ENCODE results near the gene MRPS22.

Gene MRPS22

GRCh38 chr3:139304383-139304782, 39.4 kb upstream of the MRPS22 start:
- POLR2A ChIA-PET = no interaction called here
- CTCF ChIA-PET = no interaction called here
- no peak for DNase-seq (ENCODE audit: extremely low spot score)
- no peak for TF ChIP-seq L3MBTL2 (conservative IDR thresholded peaks at IDR 0.05)
- TF ChIP-seq SP1 (IDR thresholded peaks at IDR 0.05) = no peak
- no peak for TF ChIP-seq HDGF (IDR thresholded peaks at IDR 0.05; ENCODE audit: borderline replicate concordance)
- TF ChIP-seq ZNF384 (IDR thresholded peaks at IDR 0.05) = no peak
- TF ChIP-seq FOXK2 (IDR thresholded peaks at IDR 0.05) = no peak
- TF ChIP-seq TARDBP (IDR thresholded peaks at IDR 0.05) = no peak
- no peak for TF ChIP-seq BHLHE40 (IDR thresholded peaks at IDR 0.05; ENCODE audit: borderline replicate concordance)
- no peak for TF ChIP-seq FOXM1 (IDR thresholded peaks at IDR 0.05; ENCODE audit: borderline replicate concordance)
- TF ChIP-seq ELF4 (IDR thresholded peaks at IDR 0.05) = no peak
- TF ChIP-seq ARNT (IDR thresholded peaks at IDR 0.05) = no peak
- TF ChIP-seq LEF1 (IDR thresholded peaks at IDR 0.05; ENCODE audit: borderline replicate concordance) = no peak
- no peak for TF ChIP-seq FOXA1 (IDR thresholded peaks at IDR 0.05)
- TF ChIP-seq SUZ12 (IDR thresholded peaks at IDR 0.05) = no peak
- no peak for TF ChIP-seq CTBP1 (IDR thresholded peaks at IDR 0.05; ENCODE audit: borderline replicate concordance)
- no peak for TF ChIP-seq PKNOX1 (IDR thresholded peaks at IDR 0.05)
- no peak for TF ChIP-seq NFRKB (IDR thresholded peaks at IDR 0.05)

GRCh38 chr3:139306078-139306477, 37.7 kb upstream of the MRPS22 start:
- ChIA-PET POLR2A (no interaction called here), CTCF (no interaction called here)
- DNase-seq (ENCODE audit: extremely low spot score) = no peak
- TF ChIP-seq ZNF384 (IDR thresholded peaks at IDR 0.05) (no peak), NFRKB (IDR thresholded peaks at IDR 0.05) (no peak), BHLHE40 (IDR thresholded peaks at IDR 0.05; ENCODE audit: borderline replicate concordance) (no peak)

GRCh38 chr3:139307072-139307491, 36.7 kb upstream of the MRPS22 start:
- DNase-seq (ENCODE audit: extremely low spot score) = no peak
- ChIA-PET CTCF (no interaction called here), POLR2A (no interaction called here)
- TF ChIP-seq ARNT (IDR thresholded peaks at IDR 0.05) (no peak), LEF1 (IDR thresholded peaks at IDR 0.05; ENCODE audit: borderline replicate concordance) (no peak), ZNF384 (IDR thresholded peaks at IDR 0.05) (no peak), FOXM1 (IDR thresholded peaks at IDR 0.05; ENCODE audit: borderline replicate concordance) (no peak), PKNOX1 (IDR thresholded peaks at IDR 0.05) (no peak), ELF4 (IDR thresholded peaks at IDR 0.05) (no peak), SUZ12 (IDR thresholded peaks at IDR 0.05) (no peak), FOXA1 (IDR thresholded peaks at IDR 0.05) (no peak), CTBP1 (IDR thresholded peaks at IDR 0.05; ENCODE audit: borderline replicate concordance) (no peak), BHLHE40 (IDR thresholded peaks at IDR 0.05; ENCODE audit: borderline replicate concordance) (no peak), NFRKB (IDR thresholded peaks at IDR 0.05) (no peak), HDGF (IDR thresholded peaks at IDR 0.05; ENCODE audit: borderline replicate concordance) (no peak), FOXK2 (IDR thresholded peaks at IDR 0.05) (no peak), SP1 (IDR thresholded peaks at IDR 0.05) (no peak), TARDBP (IDR thresholded peaks at IDR 0.05) (no peak), L3MBTL2 (conservative IDR thresholded peaks at IDR 0.05) (no peak)

- CTCF ChIA-PET = no interaction called here
- DNase-seq (ENCODE audit: extremely low spot score) = no peak
- TF ChIP-seq BHLHE40 (IDR thresholded peaks at IDR 0.05; ENCODE audit: borderline replicate concordance) (no peak), NFRKB (IDR thresholded peaks at IDR 0.05) (no peak)
- POLR2A ChIA-PET = no interaction called here
Observed at GRCh38 chr3:139307601-139308555, 35.9 kb upstream of the MRPS22 start.

GRCh38 chr3:139308560-139308959, 35.3 kb upstream of the MRPS22 start:
- ChIA-PET CTCF (no interaction called here), POLR2A (no interaction called here)
- TF ChIP-seq TARDBP (IDR thresholded peaks at IDR 0.05) (no peak), PKNOX1 (IDR thresholded peaks at IDR 0.05) (0 out of 2 replicates have a peak, but pooled peaks have one; percentile 14)
- DNase-seq (ENCODE audit: extremely low spot score) = no peak

- ChIA-PET CTCF (no interaction called here), POLR2A (no interaction called here)
- no peak for TF ChIP-seq BHLHE40 (IDR thresholded peaks at IDR 0.05; ENCODE audit: borderline replicate concordance)
- TF ChIP-seq PKNOX1 (IDR thresholded peaks at IDR 0.05) = no peak
- TF ChIP-seq ARNT (IDR thresholded peaks at IDR 0.05) = no peak
- TF ChIP-seq L3MBTL2 (conservative IDR thresholded peaks at IDR 0.05) = no peak
- TF ChIP-seq FOXK2 (IDR thresholded peaks at IDR 0.05) = no peak
- no peak for TF ChIP-seq SUZ12 (IDR thresholded peaks at IDR 0.05)
- no peak for TF ChIP-seq SP1 (IDR thresholded peaks at IDR 0.05)
- no peak for TF ChIP-seq ZNF384 (IDR thresholded peaks at IDR 0.05)
- no peak for TF ChIP-seq HDGF (IDR thresholded peaks at IDR 0.05; ENCODE audit: borderline replicate concordance)
- no peak for TF ChIP-seq TARDBP (IDR thresholded peaks at IDR 0.05)
- TF ChIP-seq CTBP1 (IDR thresholded peaks at IDR 0.05; ENCODE audit: borderline replicate concordance) = no peak
- TF ChIP-seq FOXM1 (IDR thresholded peaks at IDR 0.05; ENCODE audit: borderline replicate concordance) = no peak
- TF ChIP-seq FOXA1 (IDR thresholded peaks at IDR 0.05) = no peak
- DNase-seq (ENCODE audit: extremely low spot score) = no peak
Observed at GRCh38 chr3:139309061-139309591, 34.7 kb upstream of the MRPS22 start.

Measured in HEK293T (cell line).